ENCODE results near the gene RASL10B.

DNA sequence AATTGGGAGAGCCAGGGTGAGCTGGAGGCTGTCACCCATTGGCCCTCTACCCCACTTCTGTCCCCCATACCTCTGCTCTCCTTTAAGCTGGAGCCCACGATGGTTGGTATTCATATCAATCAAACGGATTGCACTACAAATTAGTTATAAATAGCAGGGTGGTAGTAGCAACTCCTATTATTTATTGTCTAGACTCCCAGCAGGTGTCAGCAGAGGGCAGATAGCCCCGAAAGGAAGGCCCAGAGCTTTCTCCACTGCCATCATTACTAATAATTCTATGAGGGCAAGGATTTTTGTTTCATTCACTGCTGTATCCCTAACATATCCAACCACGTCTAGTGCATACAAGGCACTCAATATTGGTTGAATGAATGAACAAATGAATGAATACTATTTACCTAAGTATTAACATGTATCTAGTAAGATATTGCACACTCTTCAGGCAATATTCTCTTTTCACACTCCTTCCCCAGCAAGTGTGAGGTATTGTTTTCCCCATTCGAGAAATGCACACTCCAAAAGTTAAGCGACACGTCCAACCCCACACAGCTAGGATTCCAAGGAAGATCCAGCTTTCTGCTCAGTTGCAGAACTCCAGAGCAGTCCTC is 35.6 kb downstream of the RASL10B start:
- no peak for TF ChIP-seq CTCF (IDR thresholded peaks at IDR 0.05)
- no peak for TF ChIP-seq JAZF1 (CRISPR knock-in tag; IDR thresholded peaks at IDR 0.05)
- TF ChIP-seq, protein P1, sequence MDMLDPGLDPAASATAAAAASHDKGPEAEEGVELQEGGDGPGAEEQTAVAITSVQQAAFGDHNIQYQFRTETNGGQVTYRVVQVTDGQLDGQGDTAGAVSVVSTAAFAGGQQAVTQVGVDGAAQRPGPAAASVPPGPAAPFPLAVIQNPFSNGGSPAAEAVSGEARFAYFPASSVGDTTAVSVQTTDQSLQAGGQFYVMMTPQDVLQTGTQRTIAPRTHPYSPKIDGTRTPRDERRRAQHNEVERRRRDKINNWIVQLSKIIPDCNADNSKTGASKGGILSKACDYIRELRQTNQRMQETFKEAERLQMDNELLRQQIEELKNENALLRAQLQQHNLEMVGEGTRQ (CRISPR knock-in tag; IDR thresholded peaks at IDR 0.05) = no peak
- TF ChIP-seq, protein P2, sequence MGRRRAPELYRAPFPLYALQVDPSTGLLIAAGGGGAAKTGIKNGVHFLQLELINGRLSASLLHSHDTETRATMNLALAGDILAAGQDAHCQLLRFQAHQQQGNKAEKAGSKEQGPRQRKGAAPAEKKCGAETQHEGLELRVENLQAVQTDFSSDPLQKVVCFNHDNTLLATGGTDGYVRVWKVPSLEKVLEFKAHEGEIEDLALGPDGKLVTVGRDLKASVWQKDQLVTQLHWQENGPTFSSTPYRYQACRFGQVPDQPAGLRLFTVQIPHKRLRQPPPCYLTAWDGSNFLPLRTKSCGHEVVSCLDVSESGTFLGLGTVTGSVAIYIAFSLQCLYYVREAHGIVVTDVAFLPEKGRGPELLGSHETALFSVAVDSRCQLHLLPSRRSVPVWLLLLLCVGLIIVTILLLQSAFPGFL (CRISPR knock-in tag; IDR thresholded peaks at IDR 0.05; ENCODE audit: borderline replicate concordance) = no peak
- TF ChIP-seq, protein P3, sequence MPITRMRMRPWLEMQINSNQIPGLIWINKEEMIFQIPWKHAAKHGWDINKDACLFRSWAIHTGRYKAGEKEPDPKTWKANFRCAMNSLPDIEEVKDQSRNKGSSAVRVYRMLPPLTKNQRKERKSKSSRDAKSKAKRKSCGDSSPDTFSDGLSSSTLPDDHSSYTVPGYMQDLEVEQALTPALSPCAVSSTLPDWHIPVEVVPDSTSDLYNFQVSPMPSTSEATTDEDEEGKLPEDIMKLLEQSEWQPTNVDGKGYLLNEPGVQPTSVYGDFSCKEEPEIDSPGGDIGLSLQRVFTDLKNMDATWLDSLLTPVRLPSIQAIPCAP (CRISPR knock-in tag; IDR thresholded peaks at IDR 0.05) = no peak
- no peak for TF ChIP-seq NR3C1 (CRISPR knock-in tag; conservative IDR thresholded peaks at IDR 0.05; ENCODE audit: low read depth)
- TF ChIP-seq ZNF317 (CRISPR knock-in tag; IDR thresholded peaks at IDR 0.05; ENCODE audit: borderline replicate concordance, low read depth) = no peak
- no peak for TF ChIP-seq FOXK1 (CRISPR knock-in tag; IDR thresholded peaks at IDR 0.05)
